NOMO-1 (cell line): ENCODE results near the gene METTL14.

ENCODE experiments used
- DNase-seq, 2 experiments: peaks; one replicate each; lab custom pipeline; 2025; ENCODE audit not compliant: unreplicated experiment in 2 of 2; lab: John Stamatoyannopoulos, UW

METTL14 gene

GRCh38 chr4:118756958-118757357 is 71.8 kb downstream of the METTL14 start:
- no peak for DNase-seq

GRCh38 chr4:118757761-118758251 is 72.6 kb downstream of the METTL14 start:
- no peak for DNase-seq

- no peak for DNase-seq
Measured at GRCh38 chr4:118758293-118758692, 73.1 kb downstream of the METTL14 start.

GRCh38 chr4:118759481-118759880 is 74.3 kb downstream of the METTL14 start:
- DNase-seq, result no peak

- no peak for DNase-seq
Measured at GRCh38 chr4:118760092-118760491, 74.9 kb downstream of the METTL14 start.

- no peak for DNase-seq
Measured at GRCh38 chr4:118760493-118760892, 75.3 kb downstream of the METTL14 start.

GRCh38 chr4:118761397-118762016 is 76.3 kb downstream of the METTL14 start:
- DNase-seq, result no peak

GRCh38 chr4:118762155-118762554 is 77.0 kb downstream of the METTL14 start:
- DNase-seq, result no peak

- no peak for DNase-seq
Measured at GRCh38 chr4:118762730-118763477, 77.7 kb downstream of the METTL14 start.
